Measurements from ENCODE around the gene ECD.
A peak's percentile ranks its signal among the peaks of the same experiment; 100 is the strongest.

The ECD gene

DNA sequence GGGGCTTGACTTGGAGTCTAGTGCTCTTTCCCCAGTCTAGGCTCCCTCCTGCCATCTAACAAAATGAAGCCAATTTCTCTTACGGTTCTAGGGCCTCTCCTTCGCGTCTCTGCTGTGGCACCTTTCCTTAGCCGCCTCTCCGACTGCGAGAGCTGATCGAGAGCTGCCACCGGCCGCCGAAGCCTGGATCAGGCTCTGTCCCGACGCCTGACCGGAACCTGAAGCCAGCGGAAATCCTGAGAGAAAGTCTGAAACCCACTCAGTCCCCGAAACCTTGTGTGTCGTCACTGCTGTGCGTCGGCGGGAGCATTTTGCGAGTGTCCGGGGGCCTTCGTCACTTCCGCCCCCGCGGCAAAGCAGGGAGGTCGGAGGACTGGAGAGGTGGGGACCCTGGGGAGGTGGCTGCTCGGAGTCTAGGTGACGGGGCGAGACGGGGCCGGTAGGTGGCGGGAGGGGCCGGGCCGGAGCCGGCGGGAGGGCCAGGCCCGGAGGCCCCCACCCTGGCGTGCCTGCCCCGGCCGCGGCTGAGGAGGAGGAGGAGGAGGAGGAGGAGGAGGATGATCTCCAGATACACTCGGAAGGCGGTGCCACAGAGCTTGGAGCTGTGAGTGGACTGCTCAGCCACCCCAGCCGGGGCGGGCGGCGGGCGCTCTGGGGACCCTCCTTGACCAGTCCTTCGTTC is at the start of gene ECD, which contains the start of gene FAM149B1:
Gene ECD (minus strand): TSS at position 226 of the 682 bp plus-strand sequence. CDS start 4,071 bp downstream, outside the sequence.
Gene FAM149B1 (plus strand): TSS at position 337 of the 682 bp plus-strand sequence. CDS start 221 bp downstream, at position 558.
- DNase-seq (ENCODE audit: low read depth in 2 of 2): peak; percentile 82

DNA sequence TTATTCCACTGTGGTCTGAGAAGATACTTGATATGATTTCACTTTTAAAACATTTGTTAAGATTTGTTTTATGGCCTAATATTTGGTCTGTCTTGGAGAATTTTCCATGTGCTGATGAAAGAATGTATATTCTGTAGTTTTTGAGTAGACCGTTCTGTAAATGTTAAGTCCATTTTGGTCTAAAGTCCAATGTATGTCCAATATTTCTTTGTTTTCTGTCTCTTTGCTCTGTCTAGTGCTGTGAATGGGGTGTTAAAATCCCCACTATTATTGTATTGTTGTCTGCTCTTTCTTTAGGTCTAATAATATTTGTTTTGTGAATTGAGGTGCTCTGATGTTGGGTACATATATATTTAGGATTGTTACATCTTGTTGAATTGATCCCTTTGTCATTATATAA is 47.9 kb upstream of the ECD start:
- no peak for DNase-seq (ENCODE audit: low read depth in 2 of 2)

DNA sequence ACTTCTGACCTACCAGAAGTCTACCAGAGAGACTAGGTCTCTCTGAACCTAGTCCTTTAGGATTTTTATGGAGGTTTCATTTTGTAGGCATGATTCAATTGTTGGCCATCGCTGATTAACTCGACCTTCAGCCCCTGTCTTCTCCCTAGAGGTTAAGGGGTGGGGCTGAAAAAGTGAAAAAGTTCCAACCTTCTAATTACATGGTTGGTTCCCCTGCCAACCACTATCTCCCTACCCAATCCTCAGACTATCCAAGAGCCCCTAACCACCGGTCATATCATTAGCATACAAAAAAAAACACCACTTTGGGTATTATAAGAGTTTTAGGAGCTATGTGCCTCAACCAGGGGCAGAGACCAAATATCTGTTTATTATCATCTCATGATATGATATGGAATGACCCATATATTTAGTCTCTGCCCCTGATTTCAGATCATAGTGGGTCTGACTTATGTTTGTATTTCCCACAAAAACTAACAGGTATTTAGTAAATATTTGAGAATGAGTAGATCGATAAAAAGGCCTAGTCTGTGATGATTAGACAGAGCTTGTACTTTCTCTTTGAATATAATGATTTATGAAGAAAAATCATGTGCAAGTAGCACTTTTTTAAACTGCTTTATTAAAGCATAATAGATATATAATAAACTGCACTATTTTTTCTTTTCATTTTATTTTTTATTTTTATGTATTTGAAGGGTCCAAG is 43.5 kb upstream of the ECD start:
- no peak for DNase-seq (ENCODE audit: low read depth in 2 of 2)

DNA sequence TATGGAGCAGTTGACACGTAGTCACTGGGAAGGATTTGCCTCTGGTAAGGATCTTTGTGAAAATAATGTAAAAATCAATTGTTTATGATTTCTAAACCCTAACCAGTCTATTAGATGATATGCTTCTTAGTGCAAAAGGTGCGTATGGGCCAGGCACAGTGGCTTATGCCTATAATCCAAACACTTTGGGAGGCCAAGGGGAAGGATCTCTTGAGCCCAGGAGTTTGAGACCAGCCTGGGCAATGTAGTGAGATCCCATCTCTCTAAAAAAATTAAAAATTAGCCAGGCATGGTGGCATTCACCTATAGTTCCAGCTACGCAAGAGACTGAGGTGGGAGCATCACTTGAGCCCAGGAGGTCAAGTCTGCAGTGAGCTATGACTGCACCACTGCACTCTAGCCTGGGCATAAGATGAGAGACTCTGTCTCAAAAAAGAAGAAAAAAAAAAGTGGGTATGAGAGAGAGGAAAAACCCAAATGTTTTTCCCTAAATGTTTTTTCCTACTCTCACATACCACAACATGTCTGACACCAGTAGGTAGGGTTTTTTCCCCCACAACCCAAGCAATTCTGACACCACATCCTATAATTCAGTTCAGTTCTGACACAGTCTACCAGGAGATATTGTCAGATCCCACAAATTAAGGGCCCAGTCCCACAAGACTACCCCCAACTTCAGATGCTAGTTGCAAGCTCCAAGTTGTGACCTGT is 42.7 kb upstream of the ECD start:
- no peak for DNase-seq (ENCODE audit: low read depth in 2 of 2)

DNA sequence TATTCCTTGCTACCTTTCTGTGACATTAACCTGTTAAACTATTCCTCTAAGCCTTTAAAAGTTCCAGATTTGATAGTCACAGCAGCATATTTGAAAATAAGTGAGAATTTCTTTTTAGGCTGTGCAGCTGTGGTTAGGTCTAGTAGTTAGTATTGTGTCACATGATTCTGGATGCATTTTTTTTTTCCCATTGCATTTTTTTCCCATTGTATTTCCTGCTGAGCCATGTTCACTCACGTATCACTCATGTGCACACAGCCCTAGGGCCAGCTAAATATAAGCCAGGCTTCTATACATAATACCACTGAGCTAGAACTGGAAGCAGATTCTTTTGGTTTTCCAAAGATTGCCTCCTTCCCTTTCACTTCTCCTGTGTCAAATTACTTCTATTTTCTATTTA is 41.9 kb upstream of the ECD start:
- DNase-seq (ENCODE audit: low read depth in 2 of 2): no peak

DNA sequence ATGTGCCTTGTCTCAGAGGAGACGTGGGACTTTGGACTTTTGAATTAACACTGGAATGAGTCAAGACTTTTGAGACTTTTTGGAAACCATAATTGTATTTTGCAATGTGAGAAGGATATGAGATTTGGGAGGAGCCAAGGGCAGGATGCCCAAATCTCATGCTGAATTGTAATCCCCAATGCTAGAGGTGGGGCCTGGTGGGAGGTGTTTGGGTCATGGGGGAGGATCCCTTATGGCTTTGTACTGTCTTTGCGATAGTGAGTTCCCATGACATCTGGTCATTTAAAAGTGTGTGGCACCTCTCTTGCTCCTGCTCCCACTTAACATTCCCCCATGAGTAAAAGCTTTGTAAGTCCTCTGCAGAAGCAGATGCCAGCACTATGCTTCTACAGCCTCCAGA is 40.1 kb upstream of the ECD start:
- no peak for DNase-seq (ENCODE audit: low read depth in 2 of 2)

DNA sequence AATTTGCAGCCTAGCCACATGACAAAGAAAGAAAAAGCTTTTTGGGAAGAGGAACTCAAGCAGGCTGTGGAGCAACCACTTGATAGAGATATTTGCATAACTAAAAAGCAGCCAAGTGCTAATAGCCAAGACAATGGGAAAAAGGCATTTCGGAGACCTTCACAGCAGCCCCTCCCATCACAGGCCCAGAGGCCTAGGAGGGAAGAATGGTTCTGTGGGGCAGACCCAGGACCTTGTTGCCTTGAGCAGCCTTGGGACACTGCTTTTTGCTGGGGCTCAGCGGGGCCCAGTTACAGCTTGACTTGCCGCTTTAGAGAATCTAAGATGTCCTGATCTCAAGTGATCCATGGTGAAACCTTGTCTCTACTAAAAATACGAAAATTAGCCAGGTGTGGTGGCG is 38.6 kb upstream of the ECD start:
- no peak for DNase-seq (ENCODE audit: low read depth in 2 of 2)

DNA sequence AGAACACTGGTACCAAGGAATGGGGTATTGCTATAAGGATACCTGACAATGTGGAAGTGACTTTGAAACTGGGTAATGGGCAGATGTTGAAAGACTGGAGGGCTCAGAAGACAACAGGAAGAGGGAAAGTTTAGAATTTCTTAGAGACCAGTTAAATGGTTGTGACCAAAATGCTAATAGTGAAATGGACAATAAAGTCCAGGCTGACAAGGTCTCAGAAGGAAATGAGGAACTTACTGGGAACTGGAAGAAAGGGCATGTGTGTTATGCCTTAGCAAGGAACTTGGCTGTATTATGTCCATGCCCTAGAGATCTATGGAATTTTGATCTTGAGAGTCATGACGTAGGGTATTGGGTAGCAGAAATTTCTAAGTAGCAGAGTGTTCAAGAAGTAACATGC is 38.1 kb upstream of the ECD start:
- DNase-seq (ENCODE audit: low read depth in 2 of 2): no peak

DNA sequence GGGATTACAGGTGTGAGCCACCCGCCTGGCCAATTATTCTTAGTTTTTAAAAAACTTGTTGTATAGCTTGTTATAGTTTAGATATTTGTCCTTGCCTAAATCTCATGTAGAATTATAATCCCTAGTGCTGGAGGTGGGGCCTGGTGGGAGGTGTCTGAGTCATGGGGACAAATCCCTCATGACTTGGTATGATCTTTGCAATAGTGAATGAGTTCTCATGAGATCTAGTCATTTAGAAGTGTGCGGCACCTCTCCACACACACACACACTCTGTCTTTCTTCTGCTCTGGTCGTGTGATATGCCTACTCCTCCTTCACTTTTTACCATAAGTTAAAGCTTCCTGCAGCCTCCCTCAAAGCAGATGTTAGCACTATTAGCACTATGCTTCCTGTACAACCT is 37.3 kb upstream of the ECD start:
- DNase-seq (ENCODE audit: low read depth in 2 of 2): no peak

DNA sequence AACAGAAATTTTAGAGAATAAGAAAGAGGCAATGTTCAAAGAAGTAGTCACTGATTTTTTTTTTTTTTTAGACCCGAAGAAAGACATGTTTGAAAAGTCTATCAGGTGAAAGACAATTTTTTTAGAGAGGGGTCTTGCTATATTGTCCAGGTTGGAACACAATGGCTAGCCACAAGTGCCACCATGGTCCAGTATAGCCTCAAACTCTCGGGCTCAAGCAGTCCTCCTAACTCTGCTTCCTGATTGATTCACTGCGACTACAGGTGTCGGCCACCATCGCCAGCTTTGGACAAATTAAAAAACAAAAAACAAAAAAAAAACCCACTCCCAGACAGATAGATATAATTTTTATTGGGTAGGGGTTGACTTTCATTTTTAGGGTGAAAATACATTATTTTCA is 22.4 kb upstream of the ECD start:
- no peak for DNase-seq (ENCODE audit: low read depth in 2 of 2)

DNA sequence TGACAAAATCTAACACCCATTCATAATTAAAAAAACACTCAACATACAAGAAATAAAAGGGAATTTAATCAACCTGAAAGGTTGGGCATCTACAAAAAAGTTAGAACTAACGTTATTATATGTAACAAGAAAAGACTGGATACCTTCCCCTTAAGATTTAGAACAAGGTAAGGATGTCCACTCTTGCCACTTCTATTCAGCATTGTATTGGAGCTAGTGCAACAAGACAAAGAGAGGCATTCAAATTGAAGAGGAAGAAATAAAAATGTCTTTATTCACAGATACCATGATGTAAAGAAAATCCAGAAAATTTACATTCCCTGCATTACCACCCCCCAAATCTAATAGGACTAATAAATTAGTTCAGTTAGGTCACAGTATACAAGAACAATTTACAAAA is 18.5 kb upstream of the ECD start:
- DNase-seq (ENCODE audit: low read depth in 2 of 2): no peak

DNA sequence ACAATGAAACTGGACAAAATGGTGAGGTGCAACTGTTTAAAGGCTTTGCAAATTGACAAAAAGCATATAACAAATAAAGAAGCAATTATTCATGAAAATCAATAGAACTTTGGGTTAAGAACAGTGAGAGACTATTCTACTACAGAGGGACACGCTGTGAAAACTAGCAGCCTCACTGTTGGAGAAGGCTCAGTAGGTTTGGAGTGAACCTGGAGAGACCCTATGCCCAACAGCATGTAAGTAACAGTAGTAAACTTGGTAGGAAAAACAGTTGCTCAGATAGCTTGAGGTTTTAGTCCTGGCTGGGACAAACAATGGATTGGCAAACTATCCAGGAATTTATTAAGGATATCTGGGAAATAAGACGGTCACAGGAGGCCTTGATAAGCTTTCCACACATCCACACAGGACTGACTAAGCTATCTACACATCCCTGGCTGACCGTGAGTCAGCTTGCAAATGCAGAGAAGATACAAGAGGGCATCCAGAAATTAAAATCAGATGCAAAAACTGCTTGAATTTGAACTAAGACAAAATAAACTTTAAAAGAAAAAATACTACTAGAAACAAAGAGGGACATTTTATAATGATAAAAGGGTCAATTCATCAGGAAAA is 16.0 kb upstream of the ECD start:
- no peak for DNase-seq (ENCODE audit: low read depth in 2 of 2)

DNA sequence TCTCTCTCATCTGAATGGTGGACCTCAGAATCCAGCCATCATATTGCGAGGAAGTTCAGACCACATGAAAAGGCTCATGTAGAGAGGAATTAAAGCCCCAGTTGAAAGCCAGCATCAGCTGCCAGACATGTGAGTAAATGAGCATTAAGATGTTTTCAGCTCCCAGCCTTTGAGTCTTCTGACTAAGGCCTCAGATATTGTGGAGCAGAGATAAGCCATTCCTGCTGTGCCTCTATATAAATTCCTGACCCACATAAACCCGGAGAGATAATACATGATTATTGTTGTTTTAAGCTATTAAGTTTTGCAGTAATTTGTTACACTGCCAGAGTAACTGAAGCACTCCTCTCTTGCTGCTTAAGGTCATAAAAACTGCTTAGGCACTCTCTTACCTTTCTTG is 14.8 kb upstream of the ECD start:
- DNase-seq (ENCODE audit: low read depth in 2 of 2): no peak

DNA sequence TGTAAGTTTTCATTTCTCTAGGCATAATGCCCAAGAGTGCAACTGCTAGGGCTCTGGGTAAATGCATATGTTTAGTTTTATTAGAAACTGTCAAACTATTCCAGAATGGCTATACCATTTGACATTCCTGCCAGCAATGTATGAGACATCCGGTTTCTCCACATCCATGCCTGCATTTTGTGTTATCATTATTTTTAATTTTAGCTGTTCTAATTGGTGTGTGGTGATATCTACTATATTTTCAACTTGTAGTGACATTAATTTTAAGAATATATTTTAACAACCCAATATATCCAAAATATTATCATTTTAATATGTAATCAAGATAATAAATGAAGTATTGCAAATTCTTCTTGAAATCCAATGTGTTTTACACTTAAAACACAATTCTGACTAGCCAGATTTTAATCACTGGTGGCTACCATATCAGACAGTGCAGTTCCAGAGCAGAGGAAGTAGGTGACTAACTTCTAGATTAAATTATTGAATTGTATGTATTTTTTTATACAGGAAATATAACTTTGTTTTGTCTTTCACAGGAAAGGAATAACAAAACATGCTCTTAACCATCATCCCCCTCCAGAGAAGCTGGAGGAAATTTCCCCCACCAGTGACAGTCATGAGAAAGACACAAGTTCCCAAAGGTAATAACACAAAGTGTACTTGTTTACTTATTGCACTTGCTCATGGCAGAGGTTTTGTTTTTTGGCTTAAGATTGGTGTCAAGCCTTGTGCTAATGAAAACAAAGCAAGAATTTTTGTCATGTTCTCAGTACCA is 6.5 kb upstream of the ECD start:
- DNase-seq (ENCODE audit: low read depth in 2 of 2): no peak

DNA sequence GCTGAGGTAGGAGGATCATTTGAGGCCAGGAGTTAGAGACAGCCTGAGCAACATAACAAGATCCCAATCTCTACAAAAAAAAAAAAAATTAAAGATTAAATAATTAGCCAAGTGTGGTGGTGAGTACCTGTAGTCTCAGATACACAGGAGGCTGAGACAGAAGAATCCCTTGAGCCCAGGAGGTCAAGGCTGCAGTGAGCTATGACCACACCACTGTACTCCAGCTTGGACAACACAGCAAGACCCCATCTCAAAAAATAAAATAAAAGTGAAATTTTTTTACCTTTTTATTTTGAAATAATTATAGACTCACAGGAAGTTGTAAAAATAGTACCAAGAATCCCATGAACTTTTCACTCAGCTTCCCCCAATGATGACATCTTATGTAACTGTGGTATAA is 5.1 kb upstream of the ECD start:
- no peak for DNase-seq (ENCODE audit: low read depth in 2 of 2)

DNA sequence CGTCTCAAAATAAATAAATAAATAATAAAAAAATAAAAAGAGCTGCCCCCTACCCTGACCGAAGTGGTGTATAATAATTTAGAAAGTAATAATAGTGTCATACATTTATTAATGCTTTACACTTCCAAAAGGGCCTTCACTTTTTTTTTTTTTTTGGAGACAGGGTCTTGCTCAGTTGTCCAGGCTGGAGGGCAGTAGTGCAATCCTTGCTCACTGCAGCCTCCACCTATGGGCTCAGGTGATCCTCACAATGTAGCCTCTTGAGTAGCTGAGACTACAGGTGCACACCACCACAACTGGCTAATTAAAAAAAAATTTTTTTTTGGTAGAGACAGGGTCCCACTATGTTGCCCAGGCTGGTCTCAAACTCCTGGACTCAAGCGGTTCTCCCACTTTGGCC is 1.5 kb upstream of the ECD start:
- no peak for DNase-seq (ENCODE audit: low read depth in 2 of 2)

DNA sequence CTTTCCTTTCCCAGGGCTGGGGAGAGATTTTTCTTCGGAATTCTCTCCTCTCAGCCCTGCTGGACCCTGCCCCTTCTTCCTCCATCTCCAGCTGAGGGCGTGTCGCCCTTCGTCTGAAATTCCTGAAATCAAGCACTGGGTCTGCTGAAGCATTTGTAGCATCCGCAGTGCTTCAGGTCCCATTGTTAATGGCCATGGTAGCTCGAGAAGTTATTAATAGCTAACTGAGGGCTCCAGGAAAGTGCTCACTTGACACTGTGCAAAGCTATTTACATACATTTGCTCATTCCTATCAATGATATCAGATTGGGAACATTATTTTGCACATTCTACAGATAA is 626 bp upstream of the ECD start:
- no peak for DNase-seq (ENCODE audit: low read depth in 2 of 2)

DNA sequence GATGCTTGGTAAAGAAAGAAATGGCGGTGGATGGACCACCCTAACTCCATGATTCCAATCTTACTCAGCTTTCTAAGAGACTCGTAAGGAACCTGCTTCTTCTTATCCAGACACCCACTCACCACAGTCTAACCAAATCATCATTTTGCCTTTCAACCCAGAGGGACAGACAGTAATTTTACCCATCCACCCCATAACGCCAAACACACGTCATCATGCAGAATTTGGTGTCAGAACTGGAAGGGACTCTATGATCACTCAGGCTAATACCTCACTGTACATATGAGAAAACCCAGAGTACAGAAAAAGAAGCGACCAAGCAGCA is 388 bp downstream of the ECD start:
- no peak for DNase-seq (ENCODE audit: low read depth in 2 of 2)

DNA sequence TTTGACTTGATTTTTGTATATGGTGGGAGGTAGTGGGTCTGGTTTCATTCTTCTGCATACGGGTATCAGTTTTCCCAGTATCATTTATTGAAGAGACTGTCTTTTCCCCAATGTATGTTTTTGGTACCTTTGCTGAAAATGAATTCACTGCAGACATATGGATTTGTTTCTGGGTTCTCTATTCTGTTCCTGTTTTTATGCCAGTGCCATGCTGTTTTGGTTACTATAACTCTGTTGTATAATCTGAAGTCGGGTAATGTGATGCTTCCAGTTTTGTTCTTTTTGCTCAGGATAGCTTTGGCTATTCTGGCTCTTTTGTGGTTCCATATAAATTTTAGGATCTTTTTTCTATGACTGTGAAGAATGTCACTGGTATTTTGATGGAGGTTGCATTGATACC is 836 bp downstream of the ECD start:
- no peak for DNase-seq (ENCODE audit: low read depth in 2 of 2)

DNA sequence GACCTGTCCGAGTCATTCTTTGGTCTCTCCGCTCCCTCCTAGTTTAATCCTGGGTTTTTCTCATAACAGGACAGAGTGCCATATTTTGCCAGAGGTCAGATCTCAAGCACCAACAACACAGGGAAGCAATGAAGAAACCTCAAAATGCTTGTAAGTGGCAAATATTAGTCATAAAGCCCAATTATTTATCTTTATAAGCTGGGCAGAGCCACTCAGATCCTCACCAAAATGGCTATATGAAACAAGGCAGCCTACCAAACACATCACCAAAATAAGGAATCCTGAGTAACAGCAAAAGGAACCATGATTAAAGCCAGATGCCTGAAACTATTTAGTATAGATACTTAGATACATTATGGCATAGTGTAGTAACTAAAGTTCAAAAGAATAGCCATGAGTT is 4.7 kb downstream of the ECD start:
- no peak for DNase-seq (ENCODE audit: low read depth in 2 of 2)

DNA sequence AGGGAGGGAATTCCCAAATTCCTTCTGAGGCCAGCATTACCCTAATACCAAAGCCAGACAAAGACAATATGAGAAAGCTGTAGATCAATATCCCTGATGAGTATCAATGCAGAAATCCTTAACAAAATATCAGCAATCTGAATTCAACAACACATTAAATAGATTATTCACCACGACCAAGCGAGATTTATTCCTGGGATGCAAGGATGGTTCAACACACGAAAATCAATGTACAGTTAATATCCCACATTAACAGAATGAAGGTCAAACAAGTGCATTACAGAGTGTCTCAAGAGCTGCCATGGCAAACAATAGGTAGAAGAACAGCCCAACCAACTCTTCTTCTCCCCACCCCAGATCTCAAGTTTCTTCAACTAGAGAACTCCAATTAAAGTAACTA is 6.1 kb downstream of the ECD start:
- no peak for DNase-seq (ENCODE audit: low read depth in 2 of 2)

DNA sequence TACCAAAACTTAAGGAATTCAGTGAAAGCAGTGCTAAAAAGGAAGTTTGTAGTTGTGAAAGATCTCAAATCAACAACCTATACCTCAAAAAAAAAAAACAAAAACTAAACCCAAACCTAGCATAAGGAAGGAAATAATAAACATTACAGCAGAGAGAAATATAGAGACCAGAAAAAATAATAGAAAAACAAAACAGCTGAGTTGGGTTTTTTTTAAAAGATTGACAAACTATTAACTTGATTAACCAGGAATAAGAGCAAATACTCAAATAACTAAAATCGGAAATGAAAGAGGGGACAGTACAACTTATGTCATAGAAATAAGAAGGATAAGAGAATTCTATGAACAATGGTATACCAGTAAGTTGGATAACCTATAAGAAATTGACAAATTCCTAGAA is 6.7 kb downstream of the ECD start:
- no peak for DNase-seq (ENCODE audit: low read depth in 2 of 2)

All from stimulated activated CD8-positive, alpha-beta memory T cell treated with anti-CD3 and anti-CD28 coated beads, Interleukin-7, amount 100 ng/mL, for 1 hour (primary cell).